GM12878 (cell line): ENCODE measurements around the gene OR10J1. TPM values are rescaled to one million over a fixed set of nuclear protein-coding genes. Genes with fewer than 3 reads are reported as not detected.

Source experiments
- ATAC-seq: fragments of 200-7000 bp; cut with Tn5 transposase; 3 replicates; pipeline ENCODE4 v1.9.1; 2020; ENCODE audit warnings: mild to moderate bottlenecking, moderate library complexity
- BruUV-seq: library from RNA; stranded (reverse); fragments of 400-500 nt; replicated peaks from 2 replicates; lab custom pipeline; 2021; lab: Mats Ljungman, UMichigan
- CTCF ChIA-PET: fragments of 300-600 bp; sonication (Branson Sonifier 250); formaldehyde crosslinking; extraction: SDS; loops from one replicate; lab custom pipeline; 2021; ENCODE audit warnings: inconsistent platforms; lab: Yijun Ruan, JAX
- POLR2A ChIA-PET: fragments of 350-600 bp; formaldehyde crosslinking; extraction: SDS; loops from one replicate; lab custom pipeline; 2021; ENCODE audit warnings: inconsistent platforms; lab: Charles Lee
- RAD21 ChIA-PET: fragments of 300-600 bp; sonication (Branson Sonifier 250); formaldehyde crosslinking; loops from one replicate; lab custom pipeline; 2023; ENCODE audit warnings: antibody characterized with exemption; ENCODE audit not compliant: unreplicated experiment; lab: Charles Lee
- SMC1A ChIA-PET: fragments of 300-600 bp; sonication (Branson Sonifier 250); formaldehyde crosslinking; loops from one replicate; lab custom pipeline; 2023; ENCODE audit not compliant: unreplicated experiment, uncharacterized antibody; lab: Charles Lee
- DNase-seq: peaks from one replicate; pipeline ENCODE4 v3.0.0-alpha.2; 2011; ENCODE audit warnings: low read depth, low spot score
- FAIRE-seq: peaks from 3 replicates; lab custom pipeline; 2011; peaks lifted over from hg19 to GRCh38; lab: Jason Lieb, UNC
- H2AFZ ChIP-seq: 2 replicates; pipeline ENCODE4 v1.6.0; 2011; ENCODE audit warnings: low read depth, low read length, control low read depth; ENCODE audit not compliant: control insufficient read depth
- H3K27ac ChIP-seq: 2 replicates; pipeline ENCODE4 v1.5.1; 2011; ENCODE audit warnings: control low read depth; ENCODE audit not compliant: control insufficient read depth, insufficient read depth
- H3K27me3 ChIP-seq, 2 experiments: replicated peaks in 1 of 2; 2 replicates each; pipeline versions ENCODE4 v1.6.0 to v1.6.1; 2011; ENCODE audit warnings: low read length in 1 of 2; ENCODE audit not compliant: control insufficient read depth in 2 of 2, insufficient read depth in 2 of 2
- H3K36me3 ChIP-seq, 2 experiments: 2 replicates each; pipeline ENCODE4 v1.5.1; 2011; ENCODE audit warnings: low read length in 1 of 2; ENCODE audit not compliant: control insufficient read depth in 2 of 2, insufficient read depth in 2 of 2
- H3K4me1 ChIP-seq: 2 replicates; pipeline ENCODE4 v1.6.1; 2011; ENCODE audit warnings: mild to moderate bottlenecking, low read length, moderate library complexity, mixed read lengths; ENCODE audit not compliant: control insufficient read depth, insufficient read depth
- H3K4me2 ChIP-seq: 2 replicates; pipeline ENCODE4 v1.6.0; 2011; ENCODE audit warnings: control low read depth; ENCODE audit not compliant: control insufficient read depth, insufficient read depth
- H3K4me3 ChIP-seq: fragments of 200-600 bp; sonication (generic); 2 replicates; pipeline ENCODE4 v1.5.1; 2016
- H3K79me2 ChIP-seq: 2 replicates; pipeline ENCODE4 v1.6.0; 2011; ENCODE audit warnings: low read length; ENCODE audit not compliant: control insufficient read depth, insufficient read depth
- H3K9ac ChIP-seq: 2 replicates; pipeline ENCODE4 v1.8.0; 2011; ENCODE audit warnings: low read length, control low read depth, mixed read lengths; ENCODE audit not compliant: control insufficient read depth, insufficient read depth
- H3K9me3 ChIP-seq: replicated peaks from 3 replicates; pipeline ENCODE4 v1.5.1; 2011; ENCODE audit warnings: mild to moderate bottlenecking, low read length; ENCODE audit not compliant: control insufficient read depth, insufficient read depth
- H4K20me1 ChIP-seq: 2 replicates; pipeline ENCODE4 v1.6.0; 2011; ENCODE audit not compliant: control insufficient read depth, insufficient read depth
- BCLAF1 ChIP-seq: fragments of 450-650 bp; IDR thresholded peaks from 2 replicates; pipeline ENCODE4 v1.6.1; 2017; ENCODE audit warnings: antibody characterized with exemption, mild to moderate bottlenecking, moderate library complexity
- CHD2 ChIP-seq: IDR thresholded peaks from 2 replicates; pipeline ENCODE4 v1.6.1; 2011; ENCODE audit warnings: low read depth, low read length, improper control_type of control experiment, borderline replicate concordance
- GABPA ChIP-seq: IDR thresholded peaks from 2 replicates; pipeline ENCODE4 v1.6.1; 2014; ENCODE audit warnings: antibody characterized with exemption, low read depth, mild to moderate bottlenecking, inconsistent platforms
- JUND ChIP-seq: IDR thresholded peaks from 2 replicates; pipeline ENCODE4 v1.6.1; 2012; ENCODE audit warnings: low read depth, mild to moderate bottlenecking, low read length, improper control_type of control experiment, moderate library complexity
- NFXL1 ChIP-seq: fragments of 450-650 bp; IDR thresholded peaks from 2 replicates; pipeline ENCODE4 v1.6.1; 2017; ENCODE audit warnings: antibody characterized with exemption, mild to moderate bottlenecking, borderline replicate concordance
- RAD21 ChIP-seq: IDR thresholded peaks from 2 replicates; pipeline ENCODE4 v1.6.1; 2011; ENCODE audit warnings: mild to moderate bottlenecking, low read depth, low read length, moderate library complexity; ENCODE audit not compliant: insufficient read depth
- RUNX3 ChIP-seq: IDR thresholded peaks from 2 replicates; pipeline ENCODE4 v1.6.1; 2012; ENCODE audit warnings: low read length, inconsistent platforms
- SUPT20H ChIP-seq: IDR thresholded peaks from 2 replicates; pipeline ENCODE4 v1.6.1; 2011; ENCODE audit warnings: low read depth, mild to moderate bottlenecking, low read length, moderate library complexity, borderline replicate concordance; ENCODE audit not compliant: control insufficient read depth
- TARDBP ChIP-seq: IDR thresholded peaks from 2 replicates; pipeline ENCODE4 v1.6.1; 2016; ENCODE audit warnings: borderline replicate concordance
- TBL1XR1 ChIP-seq: IDR thresholded peaks from 2 replicates; pipeline ENCODE4 v1.6.1; 2012; ENCODE audit warnings: low read depth, low read length, improper control_type of control experiment
- WGBS: methylation state at CpG from one replicate; pipeline ENCODE4 v1.1.6; 2016; ENCODE audit warnings: low lambda C conversion rate; ENCODE audit not compliant: insufficient replicate concordance, insufficient coverage; ENCODE audit errors: missing lambda C conversion rate; 5-methylcytosine and 5-hydroxymethylcytosine counted together
- in situ Hi-C: fragments of 300-500 bp; cut with MboI; formaldehyde crosslinking; loops from 9 replicates; pipeline ENCODE4 v1.14.3; 2018; ENCODE audit warnings: mixed read lengths
- intact Hi-C: fragments of 100-400 bp; cut with micrococcal nuclease; formaldehyde crosslinking; loops from one replicate; pipeline ENCODE4 v1.14.2; 2022; ENCODE audit not compliant: unreplicated experiment
- polyA plus RNA-seq, 11 experiments: library from polyadenylated mRNA; depleted of rRNA in 4 of 11; unstranded in 6 of 11; stranded (reverse) in 5 of 11; fragments of >200 nt; fragmentation: Nextera tagmentation in 4 of 11; fragmentation: Illumina TruSeq in 1 of 11; extraction: Ambion mirVana in 4 of 11; extraction: Trizol in 1 of 11; gene quantifications; 1 replicate in 1 of 11; 2 replicates in 10 of 11; pipeline versions ENCODE4 v1.2.1 to v1.2.3, GENCODE V29; 2011 to 2016; ENCODE audit warnings: inconsistent platforms in 2 of 11, missing spikeins in 2 of 11, low read depth in 1 of 11
- total RNA-seq, 4 experiments: library from RNA; depleted of rRNA in 3 of 4; stranded (reverse); fragments of >200 nt in 3 of 4; fragmentation: Illumina TruSeq in 1 of 4; extraction: Trizol in 1 of 4; gene quantifications; 2 replicates each; pipeline versions ENCODE4 v1.2.1 to v1.2.3, GENCODE V29; 2013 to 2021
- TF ChIP-seq, protein P1 (sequence below): fragments of 450-650 bp; IDR thresholded peaks from 2 replicates; pipeline ENCODE4 v1.6.1; 2018; ENCODE audit warnings: mild to moderate bottlenecking, low read depth, moderate library complexity; ENCODE audit not compliant: partially characterized antibody
- TF ChIP-seq, protein P2 (sequence below): fragments of 450-650 bp; IDR thresholded peaks from 2 replicates; pipeline ENCODE4 v1.6.1; 2017; ENCODE audit warnings: mild to moderate bottlenecking, moderate library complexity

Gene OR10J1
- total and polyA plus RNA-seq, 10 of the 15 experiments (the other 5 are each of a cell fraction or from before 2014, with no cell fraction given) = not detected

DNA sequence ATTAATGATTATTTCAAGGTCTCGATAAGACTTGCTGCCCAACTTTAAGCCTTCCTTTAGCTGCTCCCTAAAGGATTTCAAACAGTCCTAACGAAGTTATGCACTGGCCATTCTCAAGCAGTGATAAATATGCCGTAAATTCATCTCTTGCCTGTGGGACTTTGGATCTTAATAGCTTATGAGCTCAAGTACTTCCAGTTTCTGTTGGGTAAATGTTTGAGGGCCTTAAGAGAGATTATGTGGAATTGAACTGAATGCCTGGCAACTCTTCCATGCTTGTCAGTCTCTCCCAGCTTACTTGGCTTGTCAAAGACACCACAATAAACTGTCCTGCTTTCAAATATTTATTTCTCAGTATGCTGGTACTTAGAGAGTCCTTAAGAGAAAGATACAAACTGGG lies 11.0 kb upstream of the OR10J1 start:
- WGBS = 31% methylated on average over 3 of the region's 3 CpGs
- no peak overlapping the region for H3K4me3 ChIP-seq
- no peak overlapping the region for H3K4me2 ChIP-seq
- FAIRE-seq = no peak
- intact Hi-C loops (no loop called here), in situ Hi-C loops (no loop called here)
- RAD21 ChIA-PET = no interaction called here
- no peaks in the 10 kb centered on the region for H3K79me2 ChIP-seq
- no peak overlapping the region for H2AFZ ChIP-seq
- H3K9me3 ChIP-seq = no peaks in the 10 kb centered on the region
- SMC1A ChIA-PET = interaction anchor here (1.4 kb wide), 1 partner anchor 462 kb away, joined by 3 read pairs; no protein-coding TSS in a partner anchor
- DNase-seq = no peak
- no peaks in the 10 kb centered on the region for H3K36me3 ChIP-seq
- ATAC-seq = no peak
- no peaks in the 10 kb centered on the region for H3K4me1 ChIP-seq
- H4K20me1 ChIP-seq = no peaks in the 10 kb centered on the region
- no TSS peak for BruUV-seq
- no peak overlapping the region for H3K27ac ChIP-seq
- no peaks in the 10 kb centered on the region for H3K27me3 ChIP-seq
- POLR2A ChIA-PET = no interaction called here
- no peak overlapping the region for H3K9ac ChIP-seq
- CTCF ChIA-PET = interaction anchor here (0.9 kb wide), 1 partner anchor 10 kb away, joined by 3 read pairs; no protein-coding TSS in a partner anchor
- TF ChIP-seq RAD21 (no peak), BCLAF1 (no peak), NFXL1 (no peak), CHD2 (no peak), JUND (no peak), RUNX3 (no peak), GABPA (no peak), TBL1XR1 (no peak), TARDBP (no peak), SUPT20H (no peak)
- TF ChIP-seq, protein P1, sequence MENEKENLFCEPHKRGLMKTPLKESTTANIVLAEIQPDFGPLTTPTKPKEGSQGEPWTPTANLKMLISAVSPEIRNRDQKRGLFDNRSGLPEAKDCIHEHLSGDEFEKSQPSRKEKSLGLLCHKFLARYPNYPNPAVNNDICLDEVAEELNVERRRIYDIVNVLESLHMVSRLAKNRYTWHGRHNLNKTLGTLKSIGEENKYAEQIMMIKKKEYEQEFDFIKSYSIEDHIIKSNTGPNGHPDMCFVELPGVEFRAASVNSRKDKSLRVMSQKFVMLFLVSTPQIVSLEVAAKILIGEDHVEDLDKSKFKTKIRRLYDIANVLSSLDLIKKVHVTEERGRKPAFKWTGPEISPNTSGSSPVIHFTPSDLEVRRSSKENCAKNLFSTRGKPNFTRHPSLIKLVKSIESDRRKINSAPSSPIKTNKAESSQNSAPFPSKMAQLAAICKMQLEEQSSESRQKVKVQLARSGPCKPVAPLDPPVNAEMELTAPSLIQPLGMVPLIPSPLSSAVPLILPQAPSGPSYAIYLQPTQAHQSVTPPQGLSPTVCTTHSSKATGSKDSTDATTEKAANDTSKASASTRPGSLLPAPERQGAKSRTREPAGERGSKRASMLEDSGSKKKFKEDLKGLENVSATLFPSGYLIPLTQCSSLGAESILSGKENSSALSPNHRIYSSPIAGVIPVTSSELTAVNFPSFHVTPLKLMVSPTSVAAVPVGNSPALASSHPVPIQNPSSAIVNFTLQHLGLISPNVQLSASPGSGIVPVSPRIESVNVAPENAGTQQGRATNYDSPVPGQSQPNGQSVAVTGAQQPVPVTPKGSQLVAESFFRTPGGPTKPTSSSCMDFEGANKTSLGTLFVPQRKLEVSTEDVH = no peak
- TF ChIP-seq, protein P2, sequence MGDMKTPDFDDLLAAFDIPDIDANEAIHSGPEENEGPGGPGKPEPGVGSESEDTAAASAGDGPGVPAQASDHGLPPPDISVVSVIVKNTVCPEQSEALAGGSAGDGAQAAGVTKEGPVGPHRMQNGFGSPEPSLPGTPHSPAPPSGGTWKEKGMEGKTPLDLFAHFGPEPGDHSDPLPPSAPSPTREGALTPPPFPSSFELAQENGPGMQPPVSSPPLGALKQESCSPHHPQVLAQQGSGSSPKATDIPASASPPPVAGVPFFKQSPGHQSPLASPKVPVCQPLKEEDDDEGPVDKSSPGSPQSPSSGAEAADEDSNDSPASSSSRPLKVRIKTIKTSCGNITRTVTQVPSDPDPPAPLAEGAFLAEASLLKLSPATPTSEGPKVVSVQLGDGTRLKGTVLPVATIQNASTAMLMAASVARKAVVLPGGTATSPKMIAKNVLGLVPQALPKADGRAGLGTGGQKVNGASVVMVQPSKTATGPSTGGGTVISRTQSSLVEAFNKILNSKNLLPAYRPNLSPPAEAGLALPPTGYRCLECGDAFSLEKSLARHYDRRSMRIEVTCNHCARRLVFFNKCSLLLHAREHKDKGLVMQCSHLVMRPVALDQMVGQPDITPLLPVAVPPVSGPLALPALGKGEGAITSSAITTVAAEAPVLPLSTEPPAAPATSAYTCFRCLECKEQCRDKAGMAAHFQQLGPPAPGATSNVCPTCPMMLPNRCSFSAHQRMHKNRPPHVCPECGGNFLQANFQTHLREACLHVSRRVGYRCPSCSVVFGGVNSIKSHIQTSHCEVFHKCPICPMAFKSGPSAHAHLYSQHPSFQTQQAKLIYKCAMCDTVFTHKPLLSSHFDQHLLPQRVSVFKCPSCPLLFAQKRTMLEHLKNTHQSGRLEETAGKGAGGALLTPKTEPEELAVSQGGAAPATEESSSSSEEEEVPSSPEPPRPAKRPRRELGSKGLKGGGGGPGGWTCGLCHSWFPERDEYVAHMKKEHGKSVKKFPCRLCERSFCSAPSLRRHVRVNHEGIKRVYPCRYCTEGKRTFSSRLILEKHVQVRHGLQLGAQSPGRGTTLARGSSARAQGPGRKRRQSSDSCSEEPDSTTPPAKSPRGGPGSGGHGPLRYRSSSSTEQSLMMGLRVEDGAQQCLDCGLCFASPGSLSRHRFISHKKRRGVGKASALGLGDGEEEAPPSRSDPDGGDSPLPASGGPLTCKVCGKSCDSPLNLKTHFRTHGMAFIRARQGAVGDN = no peak
